Measurements from ENCODE around the gene DGAT2.
"Not testable (repeated sequence)": the region's sequence is repeated elsewhere in the genome, so short reads cannot be mapped to it uniquely, and the experiment has no call there.

The DGAT2 gene

GRCh38 chr11:75768112-75768908, at the start of gene DGAT2:
TSS of gene DGAT2 (plus strand) at chr11:75768778. CDS start at chr11:75768992, 214 bp downstream.
- DNase-seq (ENCODE audit: low spot score), result peak; percentile 85

- DNase-seq (ENCODE audit: low spot score), result no peak
Observed at GRCh38 chr11:75719340-75720239, 49.0 kb upstream of the DGAT2 start.

- DNase-seq (ENCODE audit: low spot score), result no peak
Observed at GRCh38 chr11:75720639-75721038, 47.9 kb upstream of the DGAT2 start.

GRCh38 chr11:75721852-75722668, 46.5 kb upstream of the DGAT2 start:
- no peak for DNase-seq (ENCODE audit: low spot score)

GRCh38 chr11:75722669-75723042, 45.9 kb upstream of the DGAT2 start:
- DNase-seq (ENCODE audit: low spot score), result no peak

GRCh38 chr11:75725547-75726320, 42.8 kb upstream of the DGAT2 start:
- no peak for DNase-seq (ENCODE audit: low spot score)

- DNase-seq (ENCODE audit: low spot score), result no peak
Observed at GRCh38 chr11:75728992-75729391, 39.6 kb upstream of the DGAT2 start.

GRCh38 chr11:75731095-75731494, 37.5 kb upstream of the DGAT2 start:
- DNase-seq (ENCODE audit: low spot score), result no peak

- DNase-seq (ENCODE audit: low spot score), result no peak
Observed at GRCh38 chr11:75733071-75733430, 35.5 kb upstream of the DGAT2 start.

- no peak for DNase-seq (ENCODE audit: low spot score)
Observed at GRCh38 chr11:75733431-75734107, 35.0 kb upstream of the DGAT2 start.

- DNase-seq (ENCODE audit: low spot score), result no peak
Observed at GRCh38 chr11:75734491-75735180, 33.9 kb upstream of the DGAT2 start.

GRCh38 chr11:75735181-75735845, 33.3 kb upstream of the DGAT2 start:
- no peak for DNase-seq (ENCODE audit: low spot score)

- DNase-seq (ENCODE audit: low spot score), result no peak
Observed at GRCh38 chr11:75737314-75737713, 31.3 kb upstream of the DGAT2 start.

- no peak for DNase-seq (ENCODE audit: low spot score)
Observed at GRCh38 chr11:75740681-75741080, 27.9 kb upstream of the DGAT2 start.

GRCh38 chr11:75743159-75743558, 25.4 kb upstream of the DGAT2 start:
- DNase-seq (ENCODE audit: low spot score), result not testable (repeated sequence)

GRCh38 chr11:75743711-75744563, 24.6 kb upstream of the DGAT2 start:
- DNase-seq (ENCODE audit: low spot score), result no peak

GRCh38 chr11:75745807-75746206, 22.8 kb upstream of the DGAT2 start:
- no peak for DNase-seq (ENCODE audit: low spot score)

GRCh38 chr11:75748729-75749273, 19.8 kb upstream of the DGAT2 start:
- not testable (repeated sequence) for DNase-seq (ENCODE audit: low spot score)

Data from NAMALWA (cell line).